Cardiac septum (tissue), 1 donor: ENCODE data around the gene TMPRSS11F. TPM values are rescaled to one million over a fixed set of nuclear protein-coding genes. Genes with fewer than 3 reads are reported as not detected.
"Not testable (repeated sequence)": the region's sequence is repeated elsewhere in the genome, so short reads cannot be mapped to it uniquely, and the experiment has no call there.

Experiments used
- DNase-seq: peaks from one replicate; pipeline ENCODE4 v3.0.0-alpha.2; 2020; ENCODE audit warnings: low spot score
- intact Hi-C: fragments of 100-400 bp; cut with DNase I; formaldehyde crosslinking; loops from one replicate; pipeline ENCODE4 v1.14.0; 2022
- long read RNA-seq: library from polyadenylated mRNA; unstranded; transcript quantifications from one replicate; pipeline ENCODE4 v2.0.0, GENCODE V29; 2021
- total RNA-seq: library from RNA; stranded (reverse); fragmentation: NEBNext Ultra II Directional; extraction: Animal tissue kit (Norgen Biotek cat#: 25700); gene quantifications from one replicate; pipeline ENCODE4 v1.2.1, GENCODE V29; 2021
- donor health status: DM: no; HTN: no; CAD: no.

TMPRSS11F gene
- total RNA-seq, result not detected
- long read RNA-seq, result 0 reads

DNA sequence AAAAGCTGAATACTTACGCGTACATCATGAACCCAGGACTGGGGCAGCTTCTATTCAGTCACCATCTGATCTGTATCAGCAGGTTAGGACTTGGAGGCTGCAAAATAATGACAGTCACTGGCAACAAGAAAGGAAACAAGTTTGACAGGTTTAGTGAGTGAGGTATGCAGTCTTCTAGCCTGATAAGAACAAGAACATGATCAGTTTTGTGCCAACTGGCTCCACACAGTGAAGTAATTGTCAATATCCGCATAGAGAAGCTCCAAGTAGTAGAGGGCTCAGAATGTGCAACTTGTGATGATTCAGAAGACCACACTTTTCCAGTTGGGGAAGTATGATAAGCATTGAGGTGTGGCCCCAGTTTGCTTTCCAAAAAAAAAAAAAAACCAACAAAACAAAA, at the start of gene TMPRSS11F:
Gene TMPRSS11F (minus strand): TSS at position 77 of the 400 bp plus-strand sequence. CDS start 49 bp downstream, at position 28.
- no peak for DNase-seq
- intact Hi-C loops, result no loop called here

DNA sequence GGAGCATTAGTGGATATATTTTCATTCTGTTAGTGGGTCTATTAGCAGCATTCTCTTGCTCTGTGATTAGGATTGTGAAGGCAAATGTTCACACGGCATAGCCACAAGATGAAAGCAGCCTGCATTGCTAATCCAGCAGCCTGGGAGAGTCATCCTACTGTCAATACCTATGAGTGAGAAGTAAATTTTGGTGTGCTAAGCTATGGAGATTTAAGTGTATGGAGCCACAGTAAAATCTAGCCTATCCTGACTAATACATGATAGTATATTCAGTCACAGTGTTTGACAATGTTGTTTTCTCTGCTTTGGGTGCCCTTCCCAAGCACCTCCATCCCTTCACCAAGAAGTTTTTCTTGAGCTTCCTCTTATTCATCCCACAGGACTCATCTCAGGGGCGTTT, 47.2 kb upstream of the TMPRSS11F start:
- no peak for DNase-seq
- intact Hi-C loops, result loop anchor here (5.0 kb wide), 2 partner anchors 190 to 430 kb away; no protein-coding TSS in a partner anchor

DNA sequence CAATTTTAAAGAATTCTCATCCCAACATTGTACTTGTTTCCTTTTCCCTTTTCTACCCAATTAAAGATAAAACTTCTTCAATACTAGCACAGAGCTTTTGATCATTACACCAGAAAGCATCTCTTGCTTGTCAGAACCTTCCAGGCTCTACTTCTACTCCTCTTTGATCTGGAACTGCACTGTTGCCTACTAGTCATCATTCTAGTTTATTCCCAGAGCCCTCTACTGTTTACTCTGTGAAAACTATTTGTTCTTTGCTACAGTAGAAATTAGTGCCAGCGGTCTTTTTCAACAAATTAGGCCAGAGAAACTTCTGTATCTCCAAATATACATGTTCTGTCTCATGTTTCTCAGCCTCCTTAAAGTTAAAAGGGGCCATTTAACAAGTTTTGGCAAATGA, 46.8 kb upstream of the TMPRSS11F start:
- intact Hi-C loops, result loop anchor here (5.0 kb wide), 2 partner anchors 189 to 429 kb away; no protein-coding TSS in a partner anchor
- no peak for DNase-seq

DNA sequence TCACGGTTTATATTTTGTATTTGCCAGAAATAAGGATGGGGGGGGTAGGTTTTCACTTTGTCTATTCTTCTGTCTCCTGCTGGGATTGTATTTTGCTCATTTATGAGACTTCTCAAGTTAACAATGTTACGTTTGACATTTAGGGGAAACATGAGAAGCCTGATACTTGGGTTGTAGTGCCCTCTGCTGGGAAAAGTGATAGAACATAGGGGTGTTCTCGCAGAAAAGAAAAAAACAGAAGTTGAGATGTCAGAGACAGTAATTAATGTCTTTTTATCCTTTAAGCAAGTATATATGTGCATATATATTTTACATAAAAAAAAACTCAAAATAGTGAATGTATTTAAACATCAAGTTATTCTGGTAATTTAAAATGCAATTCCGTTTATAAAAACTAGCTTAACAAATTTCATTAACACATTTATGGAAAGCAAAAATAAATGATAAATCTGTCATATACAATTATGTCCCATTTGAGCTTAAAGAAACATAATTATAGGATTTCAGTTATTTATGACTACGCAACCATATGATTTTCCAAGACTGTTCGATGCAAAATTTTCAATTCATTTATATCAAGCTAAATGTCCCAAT, 46.0 kb upstream of the TMPRSS11F start:
- DNase-seq, result no peak
- intact Hi-C loops, result loop anchor here (5.0 kb wide), 2 partner anchors 188 to 428 kb away; no protein-coding TSS in a partner anchor

GRCh38 chr4:68174389-68174788, 44.7 kb upstream of the TMPRSS11F start:
- intact Hi-C loops, DNase-seq: not testable (repeated sequence)

GRCh38 chr4:68172147-68172546, 42.5 kb upstream of the TMPRSS11F start:
- intact Hi-C loops, DNase-seq: not testable (repeated sequence)

GRCh38 chr4:68167706-68168105, 38.0 kb upstream of the TMPRSS11F start:
- no peak for DNase-seq
- intact Hi-C loops, result no loop called here

DNA sequence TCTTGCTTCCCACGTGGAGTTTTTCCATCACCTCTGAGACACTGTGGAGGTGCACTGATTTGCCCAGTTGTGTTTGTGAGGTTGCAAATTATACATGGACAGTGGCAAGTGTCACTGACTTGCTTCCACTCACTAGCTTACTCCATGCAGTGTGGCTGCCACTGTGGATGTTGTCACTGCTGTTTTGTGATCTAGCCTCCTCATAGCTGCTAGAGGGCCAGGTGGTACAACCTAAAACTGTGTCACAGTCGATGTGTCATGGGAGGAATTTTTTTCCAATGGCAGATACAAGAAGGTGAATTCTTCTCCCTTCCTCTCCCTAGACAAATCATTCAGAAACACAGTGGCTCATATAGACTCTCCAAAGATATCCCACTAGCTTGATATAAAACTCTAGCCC, 37.5 kb upstream of the TMPRSS11F start:
- intact Hi-C loops, result no loop called here

GRCh38 chr4:68163754-68164153, 34.1 kb upstream of the TMPRSS11F start:
- DNase-seq, result no peak
- intact Hi-C loops, result no loop called here

More for the DNA sequence above, 37.5 kb upstream of the TMPRSS11F start:
- no peak for DNase-seq

GRCh38 chr4:68162196-68162595, 32.5 kb upstream of the TMPRSS11F start:
- DNase-seq, result no peak
- intact Hi-C loops, result no loop called here

DNA sequence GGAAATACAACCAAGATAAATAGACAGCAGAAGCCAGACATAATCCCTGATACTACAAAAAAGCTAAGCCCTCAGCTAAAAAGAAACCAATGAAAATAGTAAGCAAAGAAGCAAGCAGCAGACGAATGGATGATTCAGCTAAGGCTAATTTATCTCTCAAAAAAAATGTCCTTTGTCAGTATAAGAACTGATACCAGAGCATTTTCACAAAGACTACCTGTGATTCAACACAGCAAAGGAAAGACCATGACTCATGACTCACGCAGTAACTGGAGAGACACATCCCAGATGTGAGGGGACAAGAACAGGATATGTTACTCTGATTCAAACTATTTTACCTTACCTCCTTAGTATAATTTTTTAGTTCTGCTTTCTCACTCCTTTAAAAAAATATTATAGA, 22.7 kb upstream of the TMPRSS11F start:
- no peak for DNase-seq
- intact Hi-C loops, result no loop called here

GRCh38 chr4:68148800-68149685, 19.4 kb upstream of the TMPRSS11F start:
- intact Hi-C loops, result no loop called here
- DNase-seq, result no peak

DNA sequence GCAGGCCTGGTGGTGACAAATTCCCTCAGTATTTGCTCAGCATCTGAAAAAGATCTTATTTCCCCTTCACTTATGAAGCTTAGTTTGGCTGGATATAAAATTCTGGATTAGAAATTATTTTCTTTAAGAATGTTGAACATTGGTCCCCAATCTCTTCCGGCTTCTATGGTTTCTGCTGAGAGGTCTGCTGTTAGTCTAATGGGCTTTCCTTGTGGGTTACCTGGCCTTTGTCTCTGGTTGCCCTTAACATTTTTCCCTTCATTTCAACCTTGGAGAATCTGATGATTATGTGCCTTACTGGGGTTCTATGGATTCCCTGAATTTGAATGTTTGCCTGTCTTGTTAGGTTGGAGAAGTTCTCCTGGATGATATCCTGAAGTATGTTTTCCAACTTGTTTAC, 17.4 kb upstream of the TMPRSS11F start:
- intact Hi-C loops, result no loop called here
- no peak for DNase-seq

DNA sequence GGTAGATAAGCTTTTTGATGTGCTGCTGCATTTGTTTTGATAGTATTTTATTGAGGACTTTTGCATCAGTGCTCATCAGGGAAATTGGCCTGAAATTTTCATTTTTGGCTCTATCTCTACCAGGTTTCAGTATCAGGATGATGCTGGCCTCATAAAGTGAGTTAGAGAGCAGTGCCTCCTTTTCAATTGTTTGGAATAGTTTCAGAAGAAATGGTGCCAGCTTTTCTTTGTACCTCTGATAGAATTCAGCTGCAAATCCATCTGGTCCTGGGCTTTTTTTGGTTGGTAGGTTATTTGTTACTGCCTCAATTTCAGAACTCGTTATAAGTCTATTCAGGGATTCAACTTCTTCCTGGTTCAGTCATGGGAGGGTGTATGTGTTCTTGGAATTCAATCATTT, 15.6 kb upstream of the TMPRSS11F start:
- DNase-seq, result no peak
- intact Hi-C loops, result no loop called here

DNA sequence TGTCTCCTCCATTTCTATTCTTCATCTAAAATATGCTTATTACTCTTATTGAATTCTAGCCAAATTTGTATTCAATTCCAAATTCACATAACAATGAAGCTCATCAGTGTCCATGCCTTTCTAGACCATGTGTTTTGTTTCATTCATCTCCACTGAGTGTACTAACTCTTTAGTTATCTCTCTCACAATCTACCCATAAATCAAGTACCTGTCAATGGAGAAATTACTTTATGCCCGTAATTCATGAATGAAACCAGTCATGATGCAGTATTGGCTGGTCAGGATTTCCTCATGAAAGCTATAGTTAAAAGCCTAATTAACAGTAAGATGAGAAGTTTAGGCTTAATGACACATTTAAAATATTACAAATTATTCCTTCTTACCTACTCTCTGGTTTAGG, 12.2 kb upstream of the TMPRSS11F start:
- intact Hi-C loops, result no loop called here
- DNase-seq, result no peak

DNA sequence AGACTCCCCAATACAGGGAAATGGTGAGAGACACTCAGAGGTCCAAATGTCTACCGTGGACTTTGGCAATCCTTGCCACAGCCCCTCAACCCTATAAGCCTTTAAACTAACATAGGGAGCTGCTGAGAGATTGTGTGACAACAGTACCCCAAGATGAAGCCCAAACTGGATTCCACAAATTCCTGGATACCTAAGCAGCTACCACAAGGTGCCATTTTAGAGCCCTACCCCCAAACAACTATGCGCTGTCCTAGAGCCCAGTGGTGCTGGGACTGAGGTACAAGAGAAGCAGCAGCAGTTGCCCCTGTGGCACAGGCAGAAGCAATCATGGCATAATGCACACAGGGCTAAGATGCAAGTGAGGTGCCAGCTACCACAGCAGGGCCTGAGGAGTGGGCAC, 2.7 kb upstream of the TMPRSS11F start:
- intact Hi-C loops, result no loop called here
- DNase-seq, result no peak

- DNase-seq, result no peak
- intact Hi-C loops, result no loop called here
Observed at GRCh38 chr4:68124262-68124661, 5.4 kb downstream of the TMPRSS11F start.

GRCh38 chr4:68123525-68123924, 6.1 kb downstream of the TMPRSS11F start:
- DNase-seq, result no peak
- intact Hi-C loops, result no loop called here

DNA sequence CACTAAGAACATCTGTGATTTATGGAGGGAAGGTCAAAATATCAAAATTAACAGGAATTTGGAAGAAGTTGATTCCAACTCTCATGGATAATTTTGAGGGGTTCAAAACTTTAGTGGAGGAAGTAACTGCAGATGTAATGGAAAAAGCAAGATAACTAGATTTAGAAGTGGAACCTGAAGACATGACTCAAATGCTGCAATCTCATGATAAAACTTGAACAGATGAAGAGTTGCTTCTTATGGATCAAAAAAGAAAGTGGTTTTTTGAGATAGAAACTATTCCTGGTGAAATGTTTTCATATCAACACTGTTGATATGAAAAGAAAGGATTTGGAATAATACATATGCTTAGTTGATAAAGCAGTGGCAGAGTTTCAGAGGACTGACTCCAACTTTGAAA, 9.7 kb downstream of the TMPRSS11F start:
- no peak for DNase-seq
- intact Hi-C loops, result no loop called here

DNA sequence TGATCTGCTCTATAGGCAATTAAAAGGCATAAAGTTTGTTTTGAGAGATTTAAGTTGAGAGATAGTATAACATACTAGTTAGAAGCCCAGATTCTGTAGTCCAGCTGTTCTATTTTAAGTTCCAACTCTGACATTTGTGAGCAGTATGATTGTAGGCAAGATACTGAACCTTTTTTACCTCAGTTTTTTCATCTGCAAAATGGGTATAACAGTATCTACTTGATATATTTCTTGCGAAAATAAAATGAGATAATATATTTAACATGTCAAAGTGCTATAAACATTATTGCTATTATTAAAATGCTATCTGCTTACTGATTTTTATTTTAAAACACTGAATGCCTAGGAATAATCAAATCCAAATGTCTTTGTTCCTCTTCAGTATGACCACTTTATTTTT, 19.2 kb downstream of the TMPRSS11F start:
- no peak for DNase-seq
- intact Hi-C loops, result no loop called here

DNA sequence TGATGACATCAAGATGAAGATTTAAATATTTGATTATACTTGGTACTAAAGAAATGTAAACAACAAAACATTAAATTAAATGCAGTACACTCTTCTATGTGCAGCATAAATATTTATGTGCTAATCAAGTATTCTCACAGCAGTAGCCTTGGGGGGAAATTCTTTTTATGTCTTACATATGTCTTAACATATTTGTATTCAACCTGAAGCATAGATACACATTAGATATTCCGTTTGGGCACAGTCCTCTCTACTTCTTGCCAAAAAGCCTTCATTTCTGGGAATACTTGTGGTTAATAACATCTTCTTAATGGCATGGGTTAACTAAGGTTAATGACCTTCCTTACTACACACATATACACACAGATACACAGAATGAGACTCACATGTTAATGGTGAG, 19.8 kb downstream of the TMPRSS11F start:
- intact Hi-C loops, result no loop called here
- DNase-seq, result no peak
